HepG2 (cell line): ENCODE results near the gene GNG3. TPM values are rescaled to one million over a fixed set of nuclear protein-coding genes. Genes with fewer than 3 reads are reported as not detected.

Experiments
- FIP1L1 ChIP-seq: fragments of 200-400 bp; formaldehyde crosslinking; IDR thresholded peaks from 2 replicates; pipeline ENCODE4 v1.6.1; 2018; ENCODE audit warnings: low read depth, mild to moderate bottlenecking, low read length, moderate library complexity, borderline replicate concordance; ENCODE audit not compliant: insufficient read depth
- FOSL2 ChIP-seq: sonication (generic); formaldehyde crosslinking; IDR thresholded peaks from 2 replicates; pipeline ENCODE4 v1.4.0; 2020; ENCODE audit warnings: missing genetic modification reagents
- FOXC1 ChIP-seq: sonication (generic); formaldehyde crosslinking; IDR thresholded peaks from 2 replicates; pipeline ENCODE4 v1.8.0; 2022; ENCODE audit warnings: mild to moderate bottlenecking, missing genetic modification reagents, borderline replicate concordance
- NCOA1 ChIP-seq: sonication (generic); formaldehyde crosslinking; IDR thresholded peaks from 2 replicates; pipeline ENCODE4 v1.9.0; 2021; ENCODE audit warnings: missing genetic modification reagents
- ZC3H13 ChIP-seq: sonication (generic); formaldehyde crosslinking; IDR thresholded peaks from 2 replicates; pipeline ENCODE4 v1.8.1; 2023; ENCODE audit warnings: mild to moderate bottlenecking, missing genetic modification reagents, moderate library complexity
- ZFYVE20 ChIP-seq: sonication (generic); formaldehyde crosslinking; IDR thresholded peaks from 2 replicates; pipeline ENCODE4 v1.8.0; 2023; ENCODE audit warnings: low read depth, mild to moderate bottlenecking, moderate library complexity, missing genetic modification reagents, borderline replicate concordance
- ZNF230 ChIP-seq: sonication (generic); formaldehyde crosslinking; IDR thresholded peaks from 2 replicates; pipeline ENCODE4 v1.4.0; 2020; ENCODE audit warnings: mild to moderate bottlenecking, missing genetic modification reagents
- polyA plus RNA-seq, 8 experiments: library from polyadenylated mRNA; depleted of rRNA in 3 of 8; stranded (reverse) in 7 of 8; unstranded in 1 of 8; fragments of >200 nt; fragmentation: Illumina TruSeq in 4 of 8; extraction: Trizol in 4 of 8; gene quantifications; 2 replicates each; pipeline versions ENCODE4 v1.2.1 to v1.2.3, GENCODE V29; 2011 to 2016; ENCODE audit warnings: low read depth in 4 of 8, missing spikeins in 1 of 8, mixed read lengths in 1 of 8; ENCODE audit not compliant: insufficient read depth in 1 of 8
- total RNA-seq, 5 experiments: library from RNA; depleted of rRNA; stranded (reverse); fragments of >200 nt; fragmentation: Illumina TruSeq; extraction: Trizol; gene quantifications; 2 replicates each; pipeline ENCODE4 v1.2.3, GENCODE V29; 2016; ENCODE audit warnings: low read depth in 1 of 5
- TF ChIP-seq, protein P1 (sequence below): sonication (generic); formaldehyde crosslinking; IDR thresholded peaks from 2 replicates; pipeline ENCODE4 v1.8.0; 2022; ENCODE audit warnings: missing genetic modification reagents, mild to moderate bottlenecking, borderline replicate concordance
- TF ChIP-seq, protein P2 (sequence below): conservative IDR thresholded peaks from 2 replicates; pipeline ENCODE4 v1.6.1; 2018; ENCODE audit warnings: missing genetic modification reagents
- TF ChIP-seq, protein P3 (sequence below): sonication (generic); formaldehyde crosslinking; IDR thresholded peaks from 2 replicates; pipeline ENCODE4 v1.5.0; 2020; ENCODE audit warnings: mild to moderate bottlenecking, missing genetic modification reagents, borderline replicate concordance
- TF ChIP-seq, protein P4 (sequence below): IDR thresholded peaks from 2 replicates; pipeline ENCODE4 v1.6.1; 2016; ENCODE audit warnings: low read depth

GNG3 gene
- total and polyA plus RNA-seq, 2 of the 13 experiments (the other 11 are each of a cell fraction or from before 2014, with no cell fraction given): not detected

DNA sequence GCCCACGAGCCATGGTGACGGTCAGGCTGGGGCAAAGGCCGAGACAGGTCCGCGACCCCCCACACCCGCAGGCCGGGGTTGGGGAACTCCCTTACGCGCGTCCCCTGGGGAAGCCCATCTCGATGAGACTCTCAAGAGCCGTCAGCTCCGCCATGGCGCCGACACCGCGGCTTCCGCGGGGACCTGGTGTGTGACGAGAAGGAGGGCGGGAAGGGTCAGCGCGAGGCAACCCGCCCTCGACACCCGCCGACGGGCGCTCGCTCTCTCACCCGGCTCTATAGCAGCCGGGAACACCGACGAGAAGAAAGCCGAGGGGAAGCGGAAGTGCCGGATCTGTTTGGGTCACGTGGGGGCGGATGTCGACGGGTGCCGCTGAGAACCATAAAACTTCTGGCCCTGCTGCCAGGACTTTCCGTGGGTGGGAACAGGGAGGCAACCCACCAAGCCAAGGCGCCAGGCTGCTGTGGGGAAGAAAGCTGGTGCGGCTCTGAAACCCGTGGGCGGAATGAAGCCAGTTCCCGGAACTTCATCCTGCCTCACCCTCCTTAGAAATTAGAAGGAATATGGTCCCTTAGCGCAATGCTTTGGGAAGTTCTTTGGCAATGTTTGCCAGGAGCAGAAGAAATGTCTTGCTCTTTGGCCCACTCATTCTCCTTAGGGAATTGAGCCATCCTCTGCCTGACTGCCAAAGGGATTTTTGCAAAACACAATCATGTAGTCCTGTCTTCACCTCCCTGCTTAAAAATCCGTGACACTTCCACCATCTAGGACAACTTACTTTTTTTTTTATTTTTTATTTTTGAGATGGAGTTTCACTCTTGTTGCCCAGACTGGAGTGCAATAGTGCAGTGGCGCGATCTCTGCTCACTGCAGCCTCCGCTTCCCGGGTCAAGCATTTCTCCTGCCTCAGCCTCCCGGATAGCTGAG lies 28.4 kb upstream of the GNG3 start, which contains the start of gene UBXN1 (continued):
- TF ChIP-seq, protein P1, sequence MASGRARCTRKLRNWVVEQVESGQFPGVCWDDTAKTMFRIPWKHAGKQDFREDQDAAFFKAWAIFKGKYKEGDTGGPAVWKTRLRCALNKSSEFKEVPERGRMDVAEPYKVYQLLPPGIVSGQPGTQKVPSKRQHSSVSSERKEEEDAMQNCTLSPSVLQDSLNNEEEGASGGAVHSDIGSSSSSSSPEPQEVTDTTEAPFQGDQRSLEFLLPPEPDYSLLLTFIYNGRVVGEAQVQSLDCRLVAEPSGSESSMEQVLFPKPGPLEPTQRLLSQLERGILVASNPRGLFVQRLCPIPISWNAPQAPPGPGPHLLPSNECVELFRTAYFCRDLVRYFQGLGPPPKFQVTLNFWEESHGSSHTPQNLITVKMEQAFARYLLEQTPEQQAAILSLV: no peak
- TF ChIP-seq ZFYVE20 (CRISPR knock-in tag): no peak
- no peak for TF ChIP-seq NCOA1 (CRISPR knock-in tag)
- TF ChIP-seq FOSL2: no peak
- TF ChIP-seq, protein P2, sequence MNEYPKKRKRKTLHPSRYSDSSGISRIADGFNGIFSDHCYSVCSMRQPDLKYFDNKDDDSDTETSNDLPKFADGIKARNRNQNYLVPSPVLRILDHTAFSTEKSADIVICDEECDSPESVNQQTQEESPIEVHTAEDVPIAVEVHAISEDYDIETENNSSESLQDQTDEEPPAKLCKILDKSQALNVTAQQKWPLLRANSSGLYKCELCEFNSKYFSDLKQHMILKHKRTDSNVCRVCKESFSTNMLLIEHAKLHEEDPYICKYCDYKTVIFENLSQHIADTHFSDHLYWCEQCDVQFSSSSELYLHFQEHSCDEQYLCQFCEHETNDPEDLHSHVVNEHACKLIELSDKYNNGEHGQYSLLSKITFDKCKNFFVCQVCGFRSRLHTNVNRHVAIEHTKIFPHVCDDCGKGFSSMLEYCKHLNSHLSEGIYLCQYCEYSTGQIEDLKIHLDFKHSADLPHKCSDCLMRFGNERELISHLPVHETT: no peak
- TF ChIP-seq, protein P3, sequence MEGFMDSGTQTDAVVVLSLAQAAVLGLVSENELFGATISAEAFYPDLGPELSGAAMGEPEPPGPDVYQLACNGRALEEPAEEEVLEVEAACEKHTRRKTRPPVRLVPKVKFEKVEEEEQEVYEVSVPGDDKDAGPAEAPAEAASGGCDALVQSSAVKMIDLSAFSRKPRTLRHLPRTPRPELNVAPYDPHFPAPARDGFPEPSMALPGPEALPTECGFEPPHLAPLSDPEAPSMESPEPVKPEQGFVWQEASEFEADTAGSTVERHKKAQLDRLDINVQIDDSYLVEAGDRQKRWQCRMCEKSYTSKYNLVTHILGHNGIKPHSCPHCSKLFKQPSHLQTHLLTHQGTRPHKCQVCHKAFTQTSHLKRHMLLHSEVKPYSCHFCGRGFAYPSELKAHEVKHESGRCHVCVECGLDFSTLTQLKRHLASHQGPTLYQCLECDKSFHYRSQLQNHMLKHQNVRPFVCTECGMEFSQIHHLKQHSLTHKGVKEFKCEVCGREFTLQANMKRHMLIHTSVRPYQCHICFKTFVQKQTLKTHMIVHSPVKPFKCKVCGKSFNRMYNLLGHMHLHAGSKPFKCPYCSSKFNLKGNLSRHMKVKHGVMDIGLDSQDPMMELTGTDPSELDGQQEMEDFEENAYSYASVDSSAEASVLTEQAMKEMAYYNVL (CRISPR knock-in tag): peak; percentile 66; the same call in 1 of the 2 replicates
- TF ChIP-seq ZNF230 (CRISPR knock-in tag): no peak
- TF ChIP-seq FIP1L1: no peak
- peak; percentile 29; the same call in 1 of the 2 replicates for TF ChIP-seq FOXC1 (CRISPR knock-in tag)
- peak; percentile 36; the same call in 1 of the 2 replicates for TF ChIP-seq ZC3H13 (CRISPR knock-in tag)
- TF ChIP-seq, protein P4, sequence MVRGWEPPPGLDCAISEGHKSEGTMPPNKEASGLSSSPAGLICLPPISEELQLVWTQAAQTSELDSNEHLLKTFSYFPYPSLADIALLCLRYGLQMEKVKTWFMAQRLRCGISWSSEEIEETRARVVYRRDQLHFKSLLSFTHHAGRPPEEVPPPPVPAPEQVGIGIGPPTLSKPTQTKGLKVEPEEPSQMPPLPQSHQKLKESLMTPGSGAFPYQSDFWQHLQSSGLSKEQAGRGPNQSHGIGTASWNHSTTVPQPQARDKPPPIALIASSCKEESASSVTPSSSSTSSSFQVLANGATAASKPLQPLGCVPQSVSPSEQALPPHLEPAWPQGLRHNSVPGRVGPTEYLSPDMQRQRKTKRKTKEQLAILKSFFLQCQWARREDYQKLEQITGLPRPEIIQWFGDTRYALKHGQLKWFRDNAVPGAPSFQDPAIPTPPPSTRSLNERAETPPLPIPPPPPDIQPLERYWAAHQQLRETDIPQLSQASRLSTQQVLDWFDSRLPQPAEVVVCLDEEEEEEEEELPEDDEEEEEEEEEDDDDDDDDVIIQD: no peak
